Measurements from ENCODE around the gene IPO13.
A peak's percentile ranks its signal among the peaks of the same experiment; 100 is the strongest.

Gene IPO13

DNA sequence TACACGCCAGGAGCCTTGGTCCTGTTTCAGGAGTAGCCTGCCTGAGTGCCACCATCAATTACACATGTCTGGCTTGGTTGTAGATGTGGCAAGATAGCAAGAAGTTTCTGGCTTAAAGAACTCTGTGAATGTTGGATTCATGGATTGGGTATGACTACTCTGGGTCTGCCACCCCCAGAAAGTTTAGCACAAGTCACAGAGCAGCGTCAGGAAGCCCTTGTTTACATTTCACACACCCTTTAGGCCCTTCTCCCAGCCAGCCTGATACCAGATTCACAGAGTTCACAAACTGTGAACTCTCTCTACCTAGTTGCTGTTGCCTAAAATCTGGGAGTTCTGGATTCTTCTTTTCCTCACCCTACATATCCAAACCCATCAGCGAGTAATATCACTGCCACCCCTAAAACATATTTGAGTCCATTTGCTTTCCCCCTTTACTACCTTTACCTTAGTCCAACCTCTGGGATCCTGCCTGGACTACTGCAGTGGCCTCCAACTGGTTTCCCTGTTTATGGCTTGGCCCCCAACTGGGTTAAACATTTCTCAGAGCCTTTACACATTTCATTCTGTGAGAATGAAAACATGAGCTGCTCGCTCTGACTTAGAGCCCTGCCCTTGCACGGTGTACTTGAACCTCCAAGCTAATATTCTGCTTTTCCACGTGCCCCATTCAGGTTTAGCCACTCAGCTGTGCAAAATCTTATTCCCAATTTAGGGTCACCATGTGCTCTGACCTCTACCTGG, 40.6 kb downstream of the IPO13 start:
- H3K9me3 ChIP-seq (ENCODE audit: insufficient read depth, low read length) = no peaks in the 10 kb centered on the region
- H3K79me2 ChIP-seq (ENCODE audit: low read length) = peaks cover 5% of the 10 kb centered on the region; the same call in 1 of the 2 replicates
- no peaks in the 10 kb centered on the region for H3K36me3 ChIP-seq (replicated peaks; ENCODE audit: low read depth, low read length)
- peaks cover 9% of the 10 kb centered on the region; the same call in 1 of the 2 replicates for H3K4me1 ChIP-seq (ENCODE audit: low read length)
- TF ChIP-seq, protein P1, sequence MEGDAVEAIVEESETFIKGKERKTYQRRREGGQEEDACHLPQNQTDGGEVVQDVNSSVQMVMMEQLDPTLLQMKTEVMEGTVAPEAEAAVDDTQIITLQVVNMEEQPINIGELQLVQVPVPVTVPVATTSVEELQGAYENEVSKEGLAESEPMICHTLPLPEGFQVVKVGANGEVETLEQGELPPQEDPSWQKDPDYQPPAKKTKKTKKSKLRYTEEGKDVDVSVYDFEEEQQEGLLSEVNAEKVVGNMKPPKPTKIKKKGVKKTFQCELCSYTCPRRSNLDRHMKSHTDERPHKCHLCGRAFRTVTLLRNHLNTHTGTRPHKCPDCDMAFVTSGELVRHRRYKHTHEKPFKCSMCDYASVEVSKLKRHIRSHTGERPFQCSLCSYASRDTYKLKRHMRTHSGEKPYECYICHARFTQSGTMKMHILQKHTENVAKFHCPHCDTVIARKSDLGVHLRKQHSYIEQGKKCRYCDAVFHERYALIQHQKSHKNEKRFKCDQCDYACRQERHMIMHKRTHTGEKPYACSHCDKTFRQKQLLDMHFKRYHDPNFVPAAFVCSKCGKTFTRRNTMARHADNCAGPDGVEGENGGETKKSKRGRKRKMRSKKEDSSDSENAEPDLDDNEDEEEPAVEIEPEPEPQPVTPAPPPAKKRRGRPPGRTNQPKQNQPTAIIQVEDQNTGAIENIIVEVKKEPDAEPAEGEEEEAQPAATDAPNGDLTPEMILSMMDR (IDR thresholded peaks at IDR 0.05; ENCODE audit: low read depth, low read length) = no peak
- no peak overlapping the region for H3K4me2 ChIP-seq (ENCODE audit: low read length)
- H4K20me1 ChIP-seq (ENCODE audit: insufficient read depth, low read length) = no peaks in the 10 kb centered on the region
- no peak overlapping the region for H3K27ac ChIP-seq (ENCODE audit: low read length)
- no peaks in the 10 kb centered on the region for H3K27me3 ChIP-seq (ENCODE audit: low read depth, low read length)
- no peak overlapping the region for H2AFZ ChIP-seq (ENCODE audit: low read depth, low read length)
- H3K4me3 ChIP-seq (ENCODE audit: low read length) = no peak overlapping the region
- H3K9ac ChIP-seq (ENCODE audit: low read length) = no peak overlapping the region

DNA sequence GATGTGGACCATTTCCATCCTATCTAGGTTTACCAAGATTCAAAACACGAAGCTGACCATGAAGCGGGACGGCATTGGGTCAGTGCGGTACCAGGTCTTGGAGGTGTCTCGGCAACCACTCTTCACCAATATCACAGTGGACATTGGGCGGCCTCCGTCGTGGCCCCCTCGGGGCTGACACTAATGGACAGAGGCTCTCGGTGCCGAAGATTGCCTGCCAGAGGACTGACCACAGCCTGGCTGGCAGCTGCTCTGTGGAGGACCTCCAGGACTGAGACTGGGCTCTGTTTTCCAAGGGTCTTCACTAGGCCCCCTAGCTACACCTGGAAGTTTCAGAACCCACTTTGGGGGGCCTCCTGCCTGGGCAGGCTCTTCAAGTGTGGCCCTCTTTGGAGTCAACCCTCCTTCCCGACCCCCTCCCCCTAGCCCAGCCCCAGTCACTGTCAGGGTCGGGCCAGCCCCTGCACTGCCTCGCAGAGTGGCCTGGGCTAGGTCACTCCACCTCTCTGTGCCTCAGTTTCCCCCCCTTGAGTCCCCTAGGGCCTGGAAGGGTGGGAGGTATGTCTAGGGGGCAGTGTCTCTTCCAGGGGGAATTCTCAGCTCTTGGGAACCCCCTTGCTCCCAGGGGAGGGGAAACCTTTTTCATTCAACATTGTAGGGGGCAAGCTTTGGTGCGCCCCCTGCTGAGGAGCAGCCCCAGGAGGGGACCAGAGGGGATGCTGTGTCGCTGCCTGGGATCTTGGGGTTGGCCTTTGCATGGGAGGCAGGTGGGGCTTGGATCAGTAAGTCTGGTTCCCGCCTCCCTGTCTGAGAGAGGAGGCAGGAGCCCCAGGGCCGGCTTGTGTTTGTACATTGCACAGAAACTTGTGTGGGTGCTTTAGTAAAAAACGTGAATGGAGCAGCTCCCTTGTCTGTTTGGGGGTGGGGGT, 43.8 kb downstream of the IPO13 start:
- no peak for TF ChIP-seq EZH2phosphoT487 (IDR thresholded peaks at IDR 0.05; ENCODE audit: low read depth)
- TF ChIP-seq, protein P1 (IDR thresholded peaks at IDR 0.05; ENCODE audit: low read depth, low read length) = peak; percentile 17; the same call in 1 of the 2 replicates
- peaks cover 16% of the 10 kb centered on the region for H3K4me1 ChIP-seq (ENCODE audit: low read length)
- H2AFZ ChIP-seq (ENCODE audit: low read depth, low read length) = no peak overlapping the region
- H3K27ac ChIP-seq (ENCODE audit: low read length) = no peak overlapping the region
- peak overlapping the region; percentile 84 for H3K4me3 ChIP-seq (ENCODE audit: low read length)
- H4K20me1 ChIP-seq (ENCODE audit: insufficient read depth, low read length) = no peaks in the 10 kb centered on the region
- no peaks in the 10 kb centered on the region for H3K9me3 ChIP-seq (ENCODE audit: insufficient read depth, low read length)
- no peaks in the 10 kb centered on the region for H3K36me3 ChIP-seq (replicated peaks; ENCODE audit: low read depth, low read length)
- H3K27me3 ChIP-seq (ENCODE audit: low read depth, low read length) = no peaks in the 10 kb centered on the region
- H3K9ac ChIP-seq (ENCODE audit: low read length) = peak overlapping the region; percentile 65
- H3K4me2 ChIP-seq (ENCODE audit: low read length) = peak overlapping the region; percentile 99
- H3K79me2 ChIP-seq (ENCODE audit: low read length) = no peaks in the 10 kb centered on the region

DNA sequence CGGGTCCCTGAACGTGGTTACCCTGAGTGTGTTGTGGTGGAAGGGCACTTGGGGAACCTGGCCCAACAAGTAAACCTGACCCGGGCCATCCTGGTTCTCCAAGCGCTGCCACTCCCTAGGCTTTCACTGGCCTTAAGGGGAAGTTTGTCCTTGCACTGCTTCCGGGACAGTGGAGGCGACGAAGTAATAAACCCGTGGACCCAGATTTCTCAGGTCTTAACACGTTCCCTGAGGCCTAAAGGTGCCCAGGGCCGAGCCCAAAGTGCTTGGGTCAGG, 44.4 kb downstream of the IPO13 start:
- peaks cover 16% of the 10 kb centered on the region for H3K4me1 ChIP-seq (ENCODE audit: low read length)
- peak overlapping the region; percentile 84 for H3K4me3 ChIP-seq (ENCODE audit: low read length)
- no peaks in the 10 kb centered on the region for H3K79me2 ChIP-seq (ENCODE audit: low read length)
- 0 out of 2 replicates have a peak overlapping the region, but pooled peaks have one; percentile 74 for H2AFZ ChIP-seq (ENCODE audit: low read depth, low read length)
- no peaks in the 10 kb centered on the region for H4K20me1 ChIP-seq (ENCODE audit: insufficient read depth, low read length)
- H3K9me3 ChIP-seq (ENCODE audit: insufficient read depth, low read length) = no peaks in the 10 kb centered on the region
- TF ChIP-seq, protein P1 (IDR thresholded peaks at IDR 0.05; ENCODE audit: low read depth, low read length) = no peak
- no peak for TF ChIP-seq EZH2phosphoT487 (IDR thresholded peaks at IDR 0.05; ENCODE audit: low read depth)
- H3K9ac ChIP-seq (ENCODE audit: low read length) = peak overlapping the region; percentile 65
- no peaks in the 10 kb centered on the region for H3K27me3 ChIP-seq (ENCODE audit: low read depth, low read length)
- peak overlapping the region; percentile 99 for H3K4me2 ChIP-seq (ENCODE audit: low read length)
- no peak overlapping the region for H3K27ac ChIP-seq (ENCODE audit: low read length)
- H3K36me3 ChIP-seq (replicated peaks; ENCODE audit: low read depth, low read length) = no peaks in the 10 kb centered on the region

All from OCI-LY3 (cell line).